Measurements from ENCODE around the gene RSF1.

The RSF1 gene

GRCh38 chr11:77789731-77790476, 30.6 kb downstream of the RSF1 start:
- no peak for TF ChIP-seq CTCF (conservative IDR thresholded peaks at IDR 0.05; ENCODE audit: control insufficient read depth, insufficient read depth, low read depth, low read length)
- no peak for DNase-seq (ENCODE audit: low read depth)
- no peak overlapping the region for H3K4me3 ChIP-seq (ENCODE audit: control insufficient read depth, low read depth, low read length)

- no peak for TF ChIP-seq CTCF (conservative IDR thresholded peaks at IDR 0.05; ENCODE audit: control insufficient read depth, insufficient read depth, low read depth, low read length)
- DNase-seq (ENCODE audit: low read depth): no peak
- H3K4me3 ChIP-seq (ENCODE audit: control insufficient read depth, low read depth, low read length): no peak overlapping the region
Measured at GRCh38 chr11:77789061-77789730, 31.3 kb downstream of the RSF1 start.

- no peak overlapping the region for H3K4me3 ChIP-seq (ENCODE audit: control insufficient read depth, low read depth, low read length)
- no peak for TF ChIP-seq CTCF (conservative IDR thresholded peaks at IDR 0.05; ENCODE audit: control insufficient read depth, insufficient read depth, low read depth, low read length)
- no peak for DNase-seq (ENCODE audit: low read depth)
Measured at GRCh38 chr11:77784572-77784971, 36.0 kb downstream of the RSF1 start.

GRCh38 chr11:77783025-77783424, 37.5 kb downstream of the RSF1 start:
- H3K4me3 ChIP-seq (ENCODE audit: control insufficient read depth, low read depth, low read length): no peak overlapping the region
- no peak for DNase-seq (ENCODE audit: low read depth)
- TF ChIP-seq CTCF (conservative IDR thresholded peaks at IDR 0.05; ENCODE audit: control insufficient read depth, insufficient read depth, low read depth, low read length): no peak

GRCh38 chr11:77779935-77780334, 40.6 kb downstream of the RSF1 start:
- peak; percentile 38 for DNase-seq (ENCODE audit: low read depth)
- no peak for TF ChIP-seq CTCF (conservative IDR thresholded peaks at IDR 0.05; ENCODE audit: control insufficient read depth, insufficient read depth, low read depth, low read length)
- H3K4me3 ChIP-seq (ENCODE audit: control insufficient read depth, low read depth, low read length): no peak overlapping the region

GRCh38 chr11:77778549-77778948, 42.0 kb downstream of the RSF1 start:
- TF ChIP-seq CTCF (conservative IDR thresholded peaks at IDR 0.05; ENCODE audit: control insufficient read depth, insufficient read depth, low read depth, low read length): no peak
- no peak for DNase-seq (ENCODE audit: low read depth)

More at GRCh38 chr11:77778549-77778948, 42.0 kb downstream of the RSF1 start:
- no peak overlapping the region for H3K4me3 ChIP-seq (ENCODE audit: control insufficient read depth, low read depth, low read length)
